ENCODE results near the gene SLCO2B1.

Gene SLCO2B1

GRCh38 chr11:75163921-75164849 lies 13.3 kb downstream of the SLCO2B1 start:
- DNase-seq: no peak

GRCh38 chr11:75165721-75166120 lies 14.8 kb downstream of the SLCO2B1 start:
- no peak for DNase-seq

GRCh38 chr11:75166791-75167190 lies 15.9 kb downstream of the SLCO2B1 start:
- DNase-seq: no peak

- DNase-seq: no peak
These were observed 16.7 kb downstream of the SLCO2B1 start for GRCh38 chr11:75167617-75168016.

GRCh38 chr11:75169101-75169885 lies 18.4 kb downstream of the SLCO2B1 start:
- no peak for DNase-seq

GRCh38 chr11:75170516-75171201 lies 19.8 kb downstream of the SLCO2B1 start:
- no peak for DNase-seq

- DNase-seq: no peak
These were observed 22.4 kb downstream of the SLCO2B1 start for GRCh38 chr11:75173336-75173735.

- no peak for DNase-seq
These were observed 24.0 kb downstream of the SLCO2B1 start for GRCh38 chr11:75174781-75175370.

GRCh38 chr11:75182664-75183063 lies 31.8 kb downstream of the SLCO2B1 start:
- no peak for DNase-seq

- no peak for DNase-seq
These were observed 33.1 kb downstream of the SLCO2B1 start for GRCh38 chr11:75184051-75184450.

- DNase-seq: no peak
These were observed 34.0 kb downstream of the SLCO2B1 start for GRCh38 chr11:75184757-75185425.

GRCh38 chr11:75185866-75186265 lies 35.0 kb downstream of the SLCO2B1 start:
- no peak for DNase-seq

- no peak for DNase-seq
These were observed 36.1 kb downstream of the SLCO2B1 start for GRCh38 chr11:75186999-75187398.

GRCh38 chr11:75188671-75189070 lies 37.8 kb downstream of the SLCO2B1 start:
- DNase-seq: no peak

- no peak for DNase-seq
These were observed 38.2 kb downstream of the SLCO2B1 start for GRCh38 chr11:75189108-75189507.

- no peak for DNase-seq
These were observed 39.0 kb downstream of the SLCO2B1 start for GRCh38 chr11:75189911-75190310.

GRCh38 chr11:75190652-75191329 lies 39.9 kb downstream of the SLCO2B1 start:
- DNase-seq: no peak

GRCh38 chr11:75191330-75191717 lies 40.4 kb downstream of the SLCO2B1 start:
- DNase-seq: no peak

GRCh38 chr11:75193271-75193670 lies 42.4 kb downstream of the SLCO2B1 start:
- no peak for DNase-seq

- DNase-seq: no peak
These were observed 42.8 kb downstream of the SLCO2B1 start for GRCh38 chr11:75193711-75194110.

GRCh38 chr11:75194147-75194546 lies 43.2 kb downstream of the SLCO2B1 start:
- no peak for DNase-seq

Data from activated naive CD4-positive, alpha-beta T cell (primary cell).